ENCODE measurements around the gene TENT4B.

The TENT4B gene

GRCh38 chr16:50201787-50202186 lies 48.7 kb downstream of the TENT4B start:
- no peak overlapping the region for H4K8ac ChIP-seq (ENCODE audit: low read depth, low read length)
- no peaks in the 10 kb centered on the region for H3K27me3 ChIP-seq (ENCODE audit: insufficient read depth, low read length, poor library complexity)
- no peak overlapping the region for H3K4me3 ChIP-seq (ENCODE audit: low read length)
- no peaks in the 10 kb centered on the region for H3K36me3 ChIP-seq (ENCODE audit: control insufficient read depth, insufficient read depth, low read length)
- H3K4ac ChIP-seq (ENCODE audit: low read depth, low read length) = no peak overlapping the region
- no peak overlapping the region for H3K27ac ChIP-seq (ENCODE audit: low read depth, low read length)
- H3K9ac ChIP-seq (ENCODE audit: low read length) = no peak overlapping the region
- H4K5ac ChIP-seq (ENCODE audit: low read length) = no peak overlapping the region
- H3K79me1 ChIP-seq (ENCODE audit: low read length) = peaks cover 10% of the 10 kb centered on the region
- H2AK5ac ChIP-seq (ENCODE audit: low read length) = no peak overlapping the region
- no peak overlapping the region for H3K56ac ChIP-seq (ENCODE audit: low read length)
- H3K79me2 ChIP-seq (ENCODE audit: control insufficient read depth, insufficient read depth, low read length) = peaks cover 2% of the 10 kb centered on the region
- no peak for DNase-seq
- H3K23ac ChIP-seq (ENCODE audit: low read length) = no peak overlapping the region
- no peak overlapping the region for H2BK120ac ChIP-seq (ENCODE audit: low read depth, low read length)
- no peak overlapping the region for H3K4me2 ChIP-seq (ENCODE audit: low read length)
- no CpG with 5 or more reads among the region's 3 CpGs for WGBS (ENCODE audit: extremely low coverage, insufficient coverage, low lambda C conversion rate)
- H2BK5ac ChIP-seq (ENCODE audit: low read length) = no peak overlapping the region
- H3K18ac ChIP-seq (ENCODE audit: low read length) = no peak overlapping the region
- no peaks in the 10 kb centered on the region for H3K4me1 ChIP-seq (ENCODE audit: control insufficient read depth, low read depth, low read length)
- no peak overlapping the region for H2BK15ac ChIP-seq (replicated peaks; ENCODE audit: low read depth)

GRCh38 chr16:50202926-50203624 lies 50.0 kb downstream of the TENT4B start:
- Histone ChIP-seq H3K56ac (ENCODE audit: low read length) (no peak overlapping the region), H3K27ac (ENCODE audit: low read depth, low read length) (no peak overlapping the region), H4K5ac (ENCODE audit: low read length) (no peak overlapping the region), H2AK5ac (ENCODE audit: low read length) (no peak overlapping the region), H2BK120ac (ENCODE audit: low read depth, low read length) (no peak overlapping the region), H4K8ac (ENCODE audit: low read depth, low read length) (no peak overlapping the region), H3K18ac (ENCODE audit: low read length) (no peak overlapping the region), H3K79me1 (ENCODE audit: low read length) (peaks cover 10% of the 10 kb centered on the region), H3K4me3 (ENCODE audit: low read length) (no peak overlapping the region), H3K27me3 (ENCODE audit: insufficient read depth, low read length, poor library complexity) (no peaks in the 10 kb centered on the region), H3K9ac (ENCODE audit: low read length) (no peak overlapping the region), H2BK15ac (replicated peaks; ENCODE audit: low read depth) (no peak overlapping the region), H3K36me3 (ENCODE audit: control insufficient read depth, insufficient read depth, low read length) (no peaks in the 10 kb centered on the region), H3K4ac (ENCODE audit: low read depth, low read length) (no peak overlapping the region), H3K23ac (ENCODE audit: low read length) (no peak overlapping the region), H3K4me1 (ENCODE audit: control insufficient read depth, low read depth, low read length) (no peaks in the 10 kb centered on the region), H3K79me2 (ENCODE audit: control insufficient read depth, insufficient read depth, low read length) (peaks cover 2% of the 10 kb centered on the region), H2BK5ac (ENCODE audit: low read length) (no peak overlapping the region), H3K4me2 (ENCODE audit: low read length) (no peak overlapping the region)
- DNase-seq = peak; percentile 81
- WGBS (ENCODE audit: extremely low coverage, insufficient coverage, low lambda C conversion rate) = no CpG with 5 or more reads among the region's 5 CpGs

- no peak overlapping the region for H3K4me3 ChIP-seq (ENCODE audit: low read length)
- H3K9ac ChIP-seq (ENCODE audit: low read length) = no peak overlapping the region
- H2AK5ac ChIP-seq (ENCODE audit: low read length) = no peak overlapping the region
- no peak overlapping the region for H3K4me2 ChIP-seq (ENCODE audit: low read length)
- no peak for DNase-seq
- H3K27ac ChIP-seq (ENCODE audit: low read depth, low read length) = no peak overlapping the region
- H4K8ac ChIP-seq (ENCODE audit: low read depth, low read length) = no peak overlapping the region
- H3K4ac ChIP-seq (ENCODE audit: low read depth, low read length) = no peak overlapping the region
- H3K79me1 ChIP-seq (ENCODE audit: low read length) = peaks cover 10% of the 10 kb centered on the region
- H2BK5ac ChIP-seq (ENCODE audit: low read length) = no peak overlapping the region
- H3K56ac ChIP-seq (ENCODE audit: low read length) = peak overlapping the region; percentile 42
- H2BK120ac ChIP-seq (ENCODE audit: low read depth, low read length) = no peak overlapping the region
- no peaks in the 10 kb centered on the region for H3K36me3 ChIP-seq (ENCODE audit: control insufficient read depth, insufficient read depth, low read length)
- H3K23ac ChIP-seq (ENCODE audit: low read length) = no peak overlapping the region
- no peaks in the 10 kb centered on the region for H3K27me3 ChIP-seq (ENCODE audit: insufficient read depth, low read length, poor library complexity)
- no CpG with 5 or more reads among the region's 6 CpGs for WGBS (ENCODE audit: extremely low coverage, insufficient coverage, low lambda C conversion rate)
- H2BK15ac ChIP-seq (replicated peaks; ENCODE audit: low read depth) = no peak overlapping the region
- H3K79me2 ChIP-seq (ENCODE audit: control insufficient read depth, insufficient read depth, low read length) = peaks cover 2% of the 10 kb centered on the region
- no peaks in the 10 kb centered on the region for H3K4me1 ChIP-seq (ENCODE audit: control insufficient read depth, low read depth, low read length)
- no peak overlapping the region for H4K5ac ChIP-seq (ENCODE audit: low read length)
- no peak overlapping the region for H3K18ac ChIP-seq (ENCODE audit: low read length)
Measured at GRCh38 chr16:50203681-50204080, 50.6 kb downstream of the TENT4B start.

DNA sequence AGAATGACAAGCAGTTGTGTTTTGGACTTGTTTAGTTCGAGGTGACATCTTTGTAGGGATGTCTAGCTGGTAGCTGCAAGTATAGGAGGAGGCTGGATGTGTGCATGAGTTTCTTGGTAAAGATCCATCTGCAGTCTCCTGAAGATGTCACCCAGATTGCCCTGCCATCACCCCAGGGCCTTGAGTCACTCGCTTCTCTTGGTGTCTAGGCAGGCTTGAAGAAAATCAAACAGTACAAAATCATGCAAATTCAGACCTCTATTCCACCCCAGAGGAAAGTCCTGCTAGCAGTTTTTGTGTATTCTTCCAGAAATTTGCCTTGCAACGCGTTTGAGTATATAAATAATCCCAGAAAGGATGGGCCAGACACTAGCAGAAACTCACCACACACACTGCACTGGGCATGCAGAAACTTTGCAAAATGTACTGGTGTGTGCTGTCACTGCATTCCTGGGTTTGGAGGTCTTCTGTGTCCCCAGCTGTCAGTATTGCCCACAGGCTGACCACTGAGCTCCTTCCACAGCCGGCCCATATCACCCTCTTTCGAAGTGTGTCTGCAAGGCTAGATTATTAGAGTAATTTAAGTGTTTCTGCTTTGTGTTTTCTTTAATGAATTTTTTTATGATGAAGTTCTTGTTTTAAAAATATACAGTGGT lies 51.5 kb downstream of the TENT4B start:
- Histone ChIP-seq H3K4me3 (ENCODE audit: low read length) (no peak overlapping the region), H3K27me3 (ENCODE audit: insufficient read depth, low read length, poor library complexity) (no peaks in the 10 kb centered on the region), H3K4ac (ENCODE audit: low read depth, low read length) (no peak overlapping the region), H3K36me3 (ENCODE audit: control insufficient read depth, insufficient read depth, low read length) (no peaks in the 10 kb centered on the region), H2BK15ac (replicated peaks; ENCODE audit: low read depth) (no peak overlapping the region), H2BK120ac (ENCODE audit: low read depth, low read length) (no peak overlapping the region), H4K5ac (ENCODE audit: low read length) (no peak overlapping the region), H3K79me2 (ENCODE audit: control insufficient read depth, insufficient read depth, low read length) (peaks cover 2% of the 10 kb centered on the region), H3K56ac (ENCODE audit: low read length) (no peak overlapping the region), H3K4me2 (ENCODE audit: low read length) (no peak overlapping the region), H3K79me1 (ENCODE audit: low read length) (peaks cover 10% of the 10 kb centered on the region), H3K4me1 (ENCODE audit: control insufficient read depth, low read depth, low read length) (no peaks in the 10 kb centered on the region), H3K18ac (ENCODE audit: low read length) (no peak overlapping the region), H4K8ac (ENCODE audit: low read depth, low read length) (no peak overlapping the region), H2BK5ac (ENCODE audit: low read length) (no peak overlapping the region), H2AK5ac (ENCODE audit: low read length) (no peak overlapping the region), H3K23ac (ENCODE audit: low read length) (no peak overlapping the region), H3K9ac (ENCODE audit: low read length) (no peak overlapping the region), H3K27ac (ENCODE audit: low read depth, low read length) (no peak overlapping the region)
- no CpG with 5 or more reads among the region's 6 CpGs for WGBS (ENCODE audit: extremely low coverage, insufficient coverage, low lambda C conversion rate)
- no peak for DNase-seq

DNA sequence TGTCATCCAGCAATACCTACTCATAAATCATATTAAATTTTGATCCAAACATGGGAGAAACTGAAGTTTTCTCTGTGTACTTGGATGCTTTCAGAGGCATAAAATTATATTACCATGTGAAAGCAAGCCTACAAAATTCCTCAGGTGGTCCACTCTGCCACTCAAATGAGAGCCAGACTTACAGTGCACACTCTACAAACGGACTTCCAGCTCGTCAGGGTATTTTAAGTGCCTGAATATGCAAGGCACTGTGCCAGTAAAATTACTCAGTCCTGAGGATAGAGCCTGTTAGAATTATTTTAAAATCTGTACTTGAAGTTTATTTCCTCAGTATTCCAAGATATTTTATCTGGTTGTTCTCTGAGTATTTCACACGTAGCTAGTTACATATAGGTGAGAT lies 54.5 kb downstream of the TENT4B start:
- no peaks in the 10 kb centered on the region for H3K36me3 ChIP-seq (ENCODE audit: control insufficient read depth, insufficient read depth, low read length)
- H3K4me3 ChIP-seq (ENCODE audit: low read length) = no peak overlapping the region
- no peaks in the 10 kb centered on the region for H3K27me3 ChIP-seq (ENCODE audit: insufficient read depth, low read length, poor library complexity)
- H4K5ac ChIP-seq (ENCODE audit: low read length) = no peak overlapping the region
- no peak overlapping the region for H3K56ac ChIP-seq (ENCODE audit: low read length)
- H3K79me1 ChIP-seq (ENCODE audit: low read length) = peaks cover 10% of the 10 kb centered on the region
- DNase-seq = no peak
- H2BK15ac ChIP-seq (replicated peaks; ENCODE audit: low read depth) = no peak overlapping the region
- H3K23ac ChIP-seq (ENCODE audit: low read length) = no peak overlapping the region
- no peak overlapping the region for H3K9ac ChIP-seq (ENCODE audit: low read length)
- H3K4me2 ChIP-seq (ENCODE audit: low read length) = no peak overlapping the region
- no peak overlapping the region for H3K4ac ChIP-seq (ENCODE audit: low read depth, low read length)
- no CpG with 5 or more reads among the region's 3 CpGs for WGBS (ENCODE audit: extremely low coverage, insufficient coverage, low lambda C conversion rate)
- no peaks in the 10 kb centered on the region for H3K4me1 ChIP-seq (ENCODE audit: control insufficient read depth, low read depth, low read length)
- H4K8ac ChIP-seq (ENCODE audit: low read depth, low read length) = no peak overlapping the region
- H3K27ac ChIP-seq (ENCODE audit: low read depth, low read length) = no peak overlapping the region
- no peak overlapping the region for H2BK120ac ChIP-seq (ENCODE audit: low read depth, low read length)
- H2AK5ac ChIP-seq (ENCODE audit: low read length) = no peak overlapping the region
- peaks cover 2% of the 10 kb centered on the region for H3K79me2 ChIP-seq (ENCODE audit: control insufficient read depth, insufficient read depth, low read length)
- no peak overlapping the region for H2BK5ac ChIP-seq (ENCODE audit: low read length)
- no peak overlapping the region for H3K18ac ChIP-seq (ENCODE audit: low read length)
